GM12874 (cell line): ENCODE measurements around the gene MYO3B.

Source experiments
- CTCF ChIP-seq: IDR thresholded peaks from 2 replicates; pipeline ENCODE4 v1.5.1; 2011; ENCODE audit warnings: low read depth, mild to moderate bottlenecking, control low read depth, low read length, moderate library complexity; ENCODE audit not compliant: insufficient read depth

MYO3B gene

GRCh38 chr2:170321526-170321925, 143.6 kb downstream of the MYO3B start:
- no peak for TF ChIP-seq CTCF

- TF ChIP-seq CTCF, result no peak
Observed at GRCh38 chr2:170322140-170322766, 144.3 kb downstream of the MYO3B start.

- TF ChIP-seq CTCF, result no peak
Observed at GRCh38 chr2:170323743-170324142, 145.8 kb downstream of the MYO3B start.

DNA sequence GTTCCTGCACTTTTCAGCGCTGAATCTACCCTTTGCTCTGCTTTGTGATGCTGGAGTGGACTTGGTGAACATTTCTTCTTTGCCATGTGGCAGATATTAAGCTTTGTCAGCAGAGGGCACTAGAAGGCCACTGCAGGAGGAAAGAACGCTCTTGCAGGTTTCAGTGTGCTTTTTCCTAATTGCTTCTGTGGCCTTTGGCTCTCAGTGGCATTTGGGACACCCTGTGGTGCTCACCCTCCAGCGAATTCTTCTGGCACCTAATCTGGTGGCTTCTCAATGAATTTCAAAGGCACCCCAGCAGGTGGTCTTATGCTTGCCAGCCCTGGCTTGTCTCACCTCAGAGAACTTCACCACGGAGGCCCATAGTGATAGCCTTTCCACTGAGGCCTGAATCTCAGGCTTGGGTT, 146.7 kb downstream of the MYO3B start:
- peak; percentile 78 for TF ChIP-seq CTCF

DNA sequence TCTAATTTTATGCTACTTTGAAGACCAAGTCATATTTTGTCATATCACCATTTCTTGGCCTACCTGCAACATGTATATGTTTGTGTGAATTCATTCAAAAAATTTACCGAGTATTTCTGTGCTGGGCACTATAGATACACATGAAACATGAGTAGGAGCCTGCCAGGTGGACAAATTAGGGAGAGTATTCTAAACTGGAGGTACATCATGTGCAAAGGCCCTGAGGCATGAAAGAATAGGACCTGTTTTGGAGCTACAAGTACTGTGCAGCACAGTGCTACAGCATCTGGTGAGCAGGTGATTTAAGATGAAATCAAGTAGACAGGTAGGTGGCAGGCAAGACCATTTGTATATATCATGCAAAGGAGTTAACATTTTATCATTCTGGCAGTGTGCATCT, 152.9 kb downstream of the MYO3B start:
- TF ChIP-seq CTCF, result no peak

DNA sequence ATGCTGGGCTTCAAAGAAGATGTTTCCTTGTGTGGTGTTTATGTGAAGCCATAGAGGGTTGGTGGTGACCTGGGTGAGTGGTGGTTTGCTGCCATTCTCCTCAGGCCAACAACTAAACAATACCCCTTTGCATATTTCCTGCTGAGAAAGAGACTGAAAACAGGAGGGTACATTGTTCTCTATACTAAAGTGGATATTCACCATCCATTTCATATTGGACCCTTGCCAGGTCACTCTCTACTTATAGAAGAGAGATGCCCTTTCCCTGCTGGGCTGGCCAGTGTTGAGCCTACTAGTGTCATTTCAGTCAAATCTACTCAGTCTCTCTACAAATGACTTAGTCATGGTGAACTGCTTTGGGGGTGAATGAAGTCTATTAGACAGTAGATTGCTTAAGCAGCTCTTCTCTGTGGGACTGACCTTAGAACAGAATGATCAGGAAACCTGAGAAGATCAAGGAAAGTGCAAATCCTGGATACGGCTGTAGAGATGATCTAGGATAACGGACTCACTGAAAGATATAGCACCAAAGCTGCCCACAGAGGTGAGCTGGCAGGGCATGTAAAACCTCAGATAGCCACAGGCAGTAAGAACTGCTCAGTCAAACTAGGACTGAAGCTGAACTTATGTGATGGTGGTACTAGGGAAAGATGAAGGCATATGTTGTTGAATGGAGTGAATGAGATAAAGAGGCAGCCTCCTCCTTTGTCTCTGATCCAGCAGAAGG, 154.9 kb downstream of the MYO3B start:
- no peak for TF ChIP-seq CTCF

DNA sequence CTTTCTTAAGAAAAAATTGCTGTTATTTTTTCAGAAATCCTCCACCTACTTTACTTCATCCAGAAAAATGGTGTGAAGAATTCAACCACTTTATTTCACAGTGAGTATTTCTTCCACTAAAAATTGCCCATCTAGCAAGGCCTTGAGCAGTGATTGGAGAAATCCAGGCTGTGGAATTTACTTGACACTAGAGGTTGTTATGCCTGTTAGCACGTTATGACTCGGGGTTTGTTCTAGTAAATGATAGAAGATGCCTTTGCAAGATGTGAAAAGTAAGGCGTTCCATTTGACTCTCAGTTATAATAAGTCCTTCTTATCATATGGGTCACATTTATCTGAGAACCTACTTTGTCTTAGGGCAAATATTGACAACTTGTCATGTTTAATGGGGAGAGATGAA, 157.4 kb downstream of the MYO3B start:
- no peak for TF ChIP-seq CTCF
